ENCODE measurements around the gene C8B.

The C8B gene

DNA sequence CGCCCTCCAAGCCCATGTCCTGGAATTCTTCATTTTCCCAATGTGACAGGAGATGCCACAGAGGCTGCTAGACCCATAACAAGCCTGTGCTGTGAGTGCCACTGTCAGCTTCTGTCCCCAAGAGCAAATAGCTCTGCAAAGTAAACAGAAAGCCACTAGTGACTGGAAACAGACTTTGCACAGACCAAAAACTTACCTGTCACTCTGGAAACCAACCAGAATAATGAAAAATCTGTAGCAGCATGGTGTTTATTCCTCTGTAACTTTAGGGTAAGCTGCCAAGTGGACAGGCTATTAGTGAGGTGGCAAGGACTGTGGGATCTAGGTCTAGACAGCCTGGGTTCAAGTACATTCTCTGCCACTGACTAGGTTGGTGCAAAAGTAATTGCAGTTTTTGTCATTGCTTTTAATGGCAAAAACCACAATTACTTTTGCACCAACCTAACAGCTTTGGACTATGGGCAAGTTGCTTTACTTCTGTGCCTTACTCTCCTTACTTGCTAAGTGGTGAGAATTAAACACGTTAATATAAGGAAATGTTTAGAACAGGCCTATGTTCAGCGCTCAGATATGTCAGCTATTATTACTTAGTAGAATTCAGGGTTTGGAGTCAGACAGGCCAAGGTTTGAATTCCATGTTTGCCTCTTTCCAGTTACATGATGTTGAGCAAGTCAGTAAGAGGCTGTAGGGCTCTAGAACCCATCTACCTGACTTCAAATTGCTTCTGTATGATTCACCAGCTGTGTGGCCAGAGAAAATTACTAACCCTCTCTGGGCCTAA is at the start of gene C8B:
TSS of gene C8B (minus strand) at position 100 of the 782 bp plus-strand sequence. CDS start at position 33, 67 bp downstream.
- DNase-seq (ENCODE audit: low read depth) = no peak

- DNase-seq (ENCODE audit: low read depth) = no peak
These were observed 49.3 kb upstream of the C8B start for GRCh38 chr1:57015071-57015470.

DNA sequence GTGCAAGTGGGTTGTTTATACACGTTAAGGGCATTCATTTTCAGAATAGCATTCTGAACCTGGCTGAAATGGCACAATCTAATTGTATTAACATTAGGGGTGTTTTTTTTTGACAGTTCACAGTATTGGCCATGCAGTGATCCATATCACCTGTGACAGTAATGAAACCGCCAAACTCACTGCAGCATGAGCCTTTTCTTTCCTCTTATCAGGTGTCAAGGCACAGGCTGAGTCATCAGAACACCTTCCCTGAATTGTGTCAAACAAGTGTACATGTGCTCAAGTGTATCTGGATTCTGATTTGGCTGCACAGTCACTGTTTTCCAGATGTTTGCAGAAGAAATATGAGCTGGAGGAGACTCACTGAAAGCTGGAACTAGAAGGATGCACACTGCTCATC is 47.7 kb upstream of the C8B start:
- DNase-seq (ENCODE audit: low read depth) = no peak

- no peak for DNase-seq (ENCODE audit: low read depth)
These were observed 46.5 kb upstream of the C8B start for GRCh38 chr1:57012315-57012714.

GRCh38 chr1:57010511-57010910 is 44.7 kb upstream of the C8B start:
- DNase-seq (ENCODE audit: low read depth) = no peak

DNA sequence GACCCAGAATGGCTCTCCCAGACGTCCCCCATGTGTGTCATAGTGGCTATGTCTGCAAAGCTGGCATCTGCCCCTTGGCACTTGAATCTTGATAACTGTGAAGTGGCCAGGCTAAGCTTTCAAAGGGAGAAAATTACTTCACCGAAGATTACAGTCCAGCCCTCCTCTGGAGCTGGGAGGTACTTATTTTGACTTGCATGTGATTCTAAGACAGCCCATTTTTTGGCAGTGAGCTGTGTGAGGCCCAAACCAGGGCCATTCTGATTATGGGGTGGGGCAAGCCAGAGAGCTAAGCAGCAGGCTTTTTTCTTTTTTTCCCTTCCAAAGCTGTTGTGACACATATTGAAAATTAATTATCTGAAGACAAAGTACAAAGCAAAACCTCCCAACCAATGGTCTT is 42.1 kb upstream of the C8B start:
- no peak for DNase-seq (ENCODE audit: low read depth)

DNA sequence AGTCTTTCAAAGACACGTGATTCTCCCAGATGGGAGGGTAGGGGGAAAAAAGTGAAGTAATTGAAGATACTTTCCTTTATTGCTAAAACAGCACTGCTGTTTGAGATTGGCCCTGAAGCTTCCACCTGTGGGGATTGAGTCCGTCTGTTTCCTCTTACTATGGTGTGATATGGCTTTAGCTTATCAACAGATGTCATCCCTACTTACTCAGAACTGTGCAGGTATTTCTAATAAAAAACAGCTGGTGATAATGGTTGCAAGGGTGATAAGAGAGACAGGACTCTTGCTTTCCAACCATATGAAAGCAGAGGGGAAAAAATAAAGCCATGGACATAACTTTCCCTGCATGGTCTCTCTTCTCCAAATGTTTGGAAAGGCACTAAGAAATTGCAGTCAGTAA is 41.7 kb upstream of the C8B start:
- no peak for DNase-seq (ENCODE audit: low read depth)

- DNase-seq (ENCODE audit: low read depth) = peak; percentile 13
These were observed 37.8 kb upstream of the C8B start for GRCh38 chr1:57003398-57004139.

DNA sequence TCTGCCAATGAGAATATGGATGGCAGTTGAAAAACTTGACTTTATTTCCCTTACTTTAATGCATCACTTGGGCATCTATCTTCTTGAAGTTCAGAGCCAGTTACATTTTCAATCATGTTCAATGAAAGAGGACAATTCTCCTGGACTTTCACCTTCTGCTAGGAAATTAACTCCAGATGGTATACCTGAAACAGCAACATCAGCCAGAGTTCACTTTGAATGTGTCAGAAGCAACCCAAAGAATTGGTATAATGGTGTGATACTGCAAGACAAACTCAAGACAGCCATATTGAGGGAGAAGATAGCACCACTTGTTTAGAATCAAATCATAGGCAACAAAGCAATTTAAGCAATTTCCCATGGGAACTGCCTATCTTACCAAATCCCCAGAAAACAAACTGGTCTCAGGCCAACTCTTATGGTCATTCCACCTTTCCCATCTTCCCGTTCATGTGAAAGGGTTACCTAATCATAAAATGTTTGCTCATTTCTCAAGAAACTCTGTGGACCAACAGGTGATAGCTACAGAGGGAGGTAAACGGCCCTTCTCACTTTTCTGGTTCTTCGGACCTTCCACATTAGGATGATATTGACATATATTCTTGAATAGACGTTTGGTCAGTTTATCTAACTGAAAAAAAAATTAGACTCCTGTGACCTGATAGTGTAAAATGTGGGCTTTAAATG is 29.7 kb upstream of the C8B start:
- no peak for DNase-seq (ENCODE audit: low read depth)

DNA sequence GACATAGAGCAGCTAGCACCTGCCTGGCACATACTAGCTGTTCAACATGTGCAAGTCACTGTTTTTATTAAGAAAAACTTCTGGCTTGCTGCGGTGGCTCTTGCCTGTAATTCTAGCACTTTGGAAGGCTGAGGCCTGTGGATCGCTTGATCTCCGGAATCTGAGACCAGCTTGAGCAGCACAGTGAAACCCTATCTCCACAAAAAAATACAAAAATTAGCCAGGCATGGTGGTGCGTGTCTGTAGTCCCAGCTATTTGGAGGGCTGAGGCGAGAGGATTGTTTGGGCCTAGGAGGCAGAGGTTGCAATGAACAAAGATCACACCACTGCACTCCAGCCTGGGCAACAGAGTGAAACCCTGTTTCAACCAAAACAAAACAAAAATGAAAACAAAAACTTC is 27.7 kb upstream of the C8B start:
- peak; percentile 15 for DNase-seq (ENCODE audit: low read depth)

GRCh38 chr1:56992318-56993125 is 26.7 kb upstream of the C8B start:
- DNase-seq (ENCODE audit: low read depth) = no peak

- no peak for DNase-seq (ENCODE audit: low read depth)
These were observed 25.8 kb upstream of the C8B start for GRCh38 chr1:56991576-56991975.

- DNase-seq (ENCODE audit: low read depth) = no peak
These were observed 20.6 kb upstream of the C8B start for GRCh38 chr1:56986397-56986796.

DNA sequence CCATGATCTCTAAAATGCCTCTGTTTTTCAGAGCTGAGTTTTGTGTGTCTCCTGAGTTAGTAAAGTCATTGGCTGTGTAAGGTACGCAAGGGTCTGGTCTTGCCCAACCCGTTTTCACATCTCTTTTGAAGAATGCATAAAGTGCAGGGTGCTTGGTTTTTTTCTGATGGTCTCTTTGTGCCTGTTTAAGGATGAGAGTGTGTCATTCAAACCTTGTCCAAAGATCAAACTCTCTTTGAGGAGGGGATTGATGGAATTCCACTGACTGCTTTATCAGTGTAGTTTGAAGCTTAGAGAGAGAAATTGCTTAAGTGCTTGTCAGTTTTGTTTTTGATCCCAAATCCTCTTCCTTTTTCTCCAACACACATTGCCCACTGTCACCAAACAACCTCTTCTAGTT is 20.0 kb upstream of the C8B start:
- DNase-seq (ENCODE audit: low read depth) = no peak

- no peak for DNase-seq (ENCODE audit: low read depth)
These were observed 17.7 kb upstream of the C8B start for GRCh38 chr1:56983484-56983883.

DNA sequence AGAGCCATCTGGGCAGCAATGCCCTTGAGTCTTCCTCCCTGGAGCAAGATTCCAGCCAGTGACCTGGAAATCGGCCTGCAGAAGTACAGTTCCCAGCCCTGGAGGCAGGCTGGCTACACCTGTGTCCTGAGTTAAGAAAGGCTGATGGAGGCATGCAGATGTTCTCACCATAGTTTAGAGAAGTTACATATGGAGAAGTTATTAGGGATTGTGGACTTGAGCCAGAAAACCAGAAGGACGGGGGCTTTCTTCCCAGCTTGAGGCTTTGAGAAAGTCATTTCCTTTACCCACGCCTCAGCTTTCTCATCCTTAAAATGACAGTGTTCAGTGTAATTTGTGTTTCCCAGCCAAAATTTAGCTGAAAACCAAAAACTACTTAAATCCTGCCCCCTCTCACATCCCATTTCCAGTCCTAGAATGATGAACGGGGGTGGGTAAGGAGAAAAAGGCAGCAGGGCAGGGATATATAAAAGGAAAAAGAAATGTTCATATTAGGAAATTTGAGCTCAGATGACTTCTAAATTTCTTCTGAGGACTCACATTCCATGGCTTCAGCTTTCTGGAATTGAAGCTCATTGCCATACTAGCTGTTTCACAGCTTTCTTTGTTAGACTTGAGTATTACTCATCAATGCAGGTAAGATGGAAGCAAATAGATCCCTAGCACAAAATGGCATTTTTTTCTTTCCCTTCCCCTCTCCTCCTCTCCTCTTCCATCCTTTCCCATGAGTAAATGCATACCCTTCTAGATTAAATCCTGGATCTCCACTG is 14.4 kb upstream of the C8B start:
- no peak for DNase-seq (ENCODE audit: low read depth)

- DNase-seq (ENCODE audit: low read depth) = no peak
These were observed 13.0 kb upstream of the C8B start for GRCh38 chr1:56978819-56979218.

GRCh38 chr1:56977910-56978309 is 12.1 kb upstream of the C8B start:
- no peak for DNase-seq (ENCODE audit: low read depth)

DNA sequence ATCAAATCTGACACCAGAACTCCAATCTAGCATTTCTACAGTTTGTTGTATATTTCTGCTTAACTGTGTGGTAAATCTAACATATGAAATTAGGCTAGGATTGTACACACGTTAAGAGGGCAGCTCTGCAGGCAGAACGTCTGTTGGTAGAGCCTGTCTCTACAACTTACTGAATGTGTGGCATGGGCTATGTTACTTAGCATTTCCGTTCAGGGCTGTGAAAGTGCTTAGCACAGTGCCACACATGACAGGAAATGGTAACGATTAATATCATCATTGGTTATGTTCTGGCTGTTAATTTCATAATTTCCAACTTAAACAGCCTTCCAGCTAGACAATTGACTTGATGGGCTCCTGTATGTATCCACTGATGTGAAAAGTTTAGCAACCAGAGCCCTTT is 9.6 kb upstream of the C8B start:
- DNase-seq (ENCODE audit: low read depth) = no peak

GRCh38 chr1:56973923-56974742 is 8.3 kb upstream of the C8B start:
- DNase-seq (ENCODE audit: low read depth) = no peak

DNA sequence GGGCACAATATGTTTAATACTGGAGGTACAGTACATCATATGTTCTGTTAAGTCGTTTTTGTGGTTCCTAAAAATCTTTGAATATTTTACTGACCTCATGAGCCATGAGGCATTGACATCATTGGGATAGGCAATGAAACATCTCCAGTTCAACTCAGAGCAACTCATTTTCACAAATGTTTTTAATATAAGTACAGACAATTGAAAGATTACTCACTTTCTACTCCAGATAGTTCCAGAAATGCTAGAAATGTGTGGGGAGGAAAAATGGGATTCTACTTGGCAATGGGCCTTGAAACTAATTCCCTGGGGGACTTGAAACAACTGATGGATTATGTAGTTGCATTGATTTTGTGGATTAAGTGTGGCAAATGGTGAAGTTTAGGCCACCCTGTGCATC is 7.2 kb upstream of the C8B start:
- DNase-seq (ENCODE audit: low read depth) = no peak
